Thyroid gland (tissue), 4 donors: ENCODE data around the gene PPDPF. TPM values are rescaled to one million over a fixed set of nuclear protein-coding genes. Genes with fewer than 3 reads are reported as not detected.

Source experiments
- DNase-seq, 2 donors: peaks; one replicate each; pipeline ENCODE4 v3.0.0-alpha.2; 2019
- H3K27ac ChIP-seq, 3 donors: fragments of 200-600 bp; sonication (generic); 1 replicate in 2 of 3; 2 replicates in 1 of 3; pipeline ENCODE4 v1.5.1; 2016 to 2019; ENCODE audit warnings: mild to moderate bottlenecking in 1 of 3, moderate library complexity in 1 of 3
- H3K27me3 ChIP-seq: fragments of 200-600 bp; sonication (generic); one replicate; pipeline ENCODE4 v1.5.1; 2019
- H3K36me3 ChIP-seq, 2 donors: fragments of 200-600 bp; sonication (generic); one replicate each; pipeline ENCODE4 v1.5.1; 2016 to 2019
- H3K4me1 ChIP-seq, 2 donors: fragments of 200-600 bp; sonication (generic); one replicate each; pipeline ENCODE4 v1.5.1; 2017 to 2019
- H3K4me3 ChIP-seq, 3 donors: fragments of 200-600 bp; sonication (generic); replicated peaks in 1 of 3; 1 replicate in 2 of 3; 2 replicates in 1 of 3; pipeline ENCODE4 v1.5.1; 2016; ENCODE audit warnings: mild to moderate bottlenecking in 1 of 3
- H3K9me3 ChIP-seq: fragments of 200-600 bp; sonication (generic); one replicate; pipeline ENCODE4 v1.5.1; 2017
- POLR2A ChIP-seq, 2 donors: fragments of 450-650 bp; IDR thresholded peaks; one replicate each; pipeline ENCODE4 v1.6.1; 2017; ENCODE audit warnings: antibody characterized with exemption in 2 of 2, mild to moderate bottlenecking in 2 of 2, moderate library complexity in 1 of 2
- WGBS, 2 donors: methylation state at CpG; one replicate each; pipeline ENCODE4 v1.1.5; 2017; 5-methylcytosine and 5-hydroxymethylcytosine counted together
- intact Hi-C: fragments of 100-400 bp; cut with DNase I; formaldehyde crosslinking; loops from one replicate; pipeline ENCODE4 v1.15.1; 2023
- total RNA-seq, 4 donors: library from RNA; depleted of rRNA; stranded (reverse); fragments of >200 nt; gene quantifications; one replicate each; pipeline ENCODE4 v1.2.3, GENCODE V29; 2016
- TF ChIP-seq, protein P1 (sequence below), 6 experiments: fragments of 200-600 bp in 3 of 6; fragments of 450-650 bp in 3 of 6; sonication (generic) in 3 of 6; IDR thresholded peaks; one replicate each; pipeline ENCODE4 v1.5.1; 2016 to 2019; ENCODE audit warnings: antibody characterized with exemption in 6 of 6, mild to moderate bottlenecking in 2 of 6, inconsistent platforms in 1 of 6, moderate library complexity in 1 of 6

Gene PPDPF
- total RNA-seq, 4 donors from 2014 or later, result 82.0 to 226 (median 146) TPM

DNA sequence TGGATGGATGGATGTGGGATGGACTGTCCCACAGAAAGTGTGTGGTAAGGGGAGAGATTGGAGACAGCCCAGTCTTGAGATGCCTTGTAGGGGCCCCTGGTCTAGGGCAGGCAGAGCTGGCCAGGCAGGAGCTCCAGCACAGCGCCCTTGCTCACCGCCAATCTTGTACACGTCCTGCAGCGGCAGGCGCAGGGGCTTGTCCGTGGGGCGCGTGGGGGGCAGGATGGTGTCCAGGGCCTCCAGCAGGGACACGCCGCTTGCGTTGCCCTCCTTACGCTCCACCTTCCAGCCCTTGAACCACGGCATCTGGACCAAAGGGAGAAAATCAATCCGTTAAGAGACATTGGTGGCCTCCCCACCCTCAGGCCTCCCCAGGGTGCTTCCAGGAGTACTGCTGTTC lies 27.6 kb upstream of the PPDPF start:
- TF ChIP-seq, protein P1, sequence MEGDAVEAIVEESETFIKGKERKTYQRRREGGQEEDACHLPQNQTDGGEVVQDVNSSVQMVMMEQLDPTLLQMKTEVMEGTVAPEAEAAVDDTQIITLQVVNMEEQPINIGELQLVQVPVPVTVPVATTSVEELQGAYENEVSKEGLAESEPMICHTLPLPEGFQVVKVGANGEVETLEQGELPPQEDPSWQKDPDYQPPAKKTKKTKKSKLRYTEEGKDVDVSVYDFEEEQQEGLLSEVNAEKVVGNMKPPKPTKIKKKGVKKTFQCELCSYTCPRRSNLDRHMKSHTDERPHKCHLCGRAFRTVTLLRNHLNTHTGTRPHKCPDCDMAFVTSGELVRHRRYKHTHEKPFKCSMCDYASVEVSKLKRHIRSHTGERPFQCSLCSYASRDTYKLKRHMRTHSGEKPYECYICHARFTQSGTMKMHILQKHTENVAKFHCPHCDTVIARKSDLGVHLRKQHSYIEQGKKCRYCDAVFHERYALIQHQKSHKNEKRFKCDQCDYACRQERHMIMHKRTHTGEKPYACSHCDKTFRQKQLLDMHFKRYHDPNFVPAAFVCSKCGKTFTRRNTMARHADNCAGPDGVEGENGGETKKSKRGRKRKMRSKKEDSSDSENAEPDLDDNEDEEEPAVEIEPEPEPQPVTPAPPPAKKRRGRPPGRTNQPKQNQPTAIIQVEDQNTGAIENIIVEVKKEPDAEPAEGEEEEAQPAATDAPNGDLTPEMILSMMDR (IDR thresholded peaks at IDR 0.05), result no peak
- TF ChIP-seq POLR2A (IDR thresholded peaks at IDR 0.05), result no peak
- H3K27me3 ChIP-seq, result no peaks in the 10 kb centered on the region
- intact Hi-C loops, result no loop called here
- no peak for DNase-seq
- no peaks in the 10 kb centered on the region for H3K36me3 ChIP-seq
- no peak overlapping the region for H3K27ac ChIP-seq
- peaks cover 0 to 3% of the 10 kb centered on the region in 2 donors for H3K4me1 ChIP-seq
- WGBS, 2 donors, result 87 to 95% methylated on average over 6 to 14 of the region's 14 CpGs
- no peak overlapping the region for H3K4me3 ChIP-seq
- H3K9me3 ChIP-seq, result no peaks in the 10 kb centered on the region

DNA sequence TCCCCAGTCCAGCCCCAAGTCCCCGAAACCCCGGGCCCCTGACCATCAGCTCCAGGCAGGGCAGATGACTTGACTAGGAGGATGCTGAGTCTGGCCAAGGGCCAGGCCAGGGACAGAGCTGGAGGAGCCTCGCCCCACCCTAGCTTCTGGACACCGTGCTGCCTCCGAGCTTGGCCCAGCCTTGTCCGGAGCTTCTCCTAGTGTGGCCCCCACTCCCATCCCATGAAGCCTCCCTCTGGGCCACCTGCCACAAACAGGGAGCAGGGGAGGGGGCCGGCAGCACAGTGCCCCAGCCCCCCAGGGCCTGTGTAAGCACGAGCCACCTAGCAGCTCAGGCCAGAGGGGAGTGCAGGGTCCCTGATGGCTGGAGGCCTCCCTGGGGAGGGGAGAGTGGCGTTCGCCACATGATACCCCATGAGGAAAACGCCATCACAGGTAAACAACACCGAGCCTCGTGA lies 27.0 kb upstream of the PPDPF start:
- H3K27me3 ChIP-seq, result no peaks in the 10 kb centered on the region
- no peaks in the 10 kb centered on the region for H3K9me3 ChIP-seq
- TF ChIP-seq POLR2A (IDR thresholded peaks at IDR 0.05), result no peak
- TF ChIP-seq, protein P1 (IDR thresholded peaks at IDR 0.05), result no peak
- H3K36me3 ChIP-seq, result no peaks in the 10 kb centered on the region
- 61 to 63% methylated on average over 7 to 8 of the region's 13 CpGs for WGBS, 2 donors
- no peak overlapping the region for H3K27ac ChIP-seq
- no peak overlapping the region for H3K4me3 ChIP-seq
- intact Hi-C loops, result no loop called here
- H3K4me1 ChIP-seq, result peaks cover 0 to 9% of the 10 kb centered on the region in 2 donors
- no peak for DNase-seq

DNA sequence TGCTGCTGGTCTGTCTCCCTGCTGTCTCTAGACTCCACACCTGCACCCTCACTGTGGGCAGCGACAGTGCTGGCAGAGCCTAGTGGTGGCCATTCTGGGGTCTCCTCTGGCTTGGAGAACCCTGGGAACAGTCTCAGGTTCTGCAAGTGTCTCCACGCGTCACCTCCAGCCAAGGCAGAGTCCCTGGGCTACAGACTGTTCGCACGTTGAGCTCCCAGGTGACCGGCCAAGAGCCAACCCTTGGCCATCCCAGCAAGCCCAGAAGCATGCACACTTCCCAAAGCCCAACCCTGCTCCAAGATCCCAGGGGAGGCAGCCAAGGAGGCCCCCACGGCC lies 26.5 kb upstream of the PPDPF start:
- intact Hi-C loops, result no loop called here
- Histone ChIP-seq H3K27ac (no peak overlapping the region), H3K4me1 (peaks cover 0 to 13% of the 10 kb centered on the region in 2 donors), H3K27me3 (no peaks in the 10 kb centered on the region), H3K4me3 (no peak overlapping the region), H3K36me3 (no peaks in the 10 kb centered on the region), H3K9me3 (no peaks in the 10 kb centered on the region)
- 79% methylated on average over 6 of the region's 7 CpGs; no CpG with 5 or more reads in 1 of the 2 donors for WGBS, 2 donors
- no peak for TF ChIP-seq POLR2A (IDR thresholded peaks at IDR 0.05)
- TF ChIP-seq, protein P1 (IDR thresholded peaks at IDR 0.05), result no peak
- no peak for DNase-seq

DNA sequence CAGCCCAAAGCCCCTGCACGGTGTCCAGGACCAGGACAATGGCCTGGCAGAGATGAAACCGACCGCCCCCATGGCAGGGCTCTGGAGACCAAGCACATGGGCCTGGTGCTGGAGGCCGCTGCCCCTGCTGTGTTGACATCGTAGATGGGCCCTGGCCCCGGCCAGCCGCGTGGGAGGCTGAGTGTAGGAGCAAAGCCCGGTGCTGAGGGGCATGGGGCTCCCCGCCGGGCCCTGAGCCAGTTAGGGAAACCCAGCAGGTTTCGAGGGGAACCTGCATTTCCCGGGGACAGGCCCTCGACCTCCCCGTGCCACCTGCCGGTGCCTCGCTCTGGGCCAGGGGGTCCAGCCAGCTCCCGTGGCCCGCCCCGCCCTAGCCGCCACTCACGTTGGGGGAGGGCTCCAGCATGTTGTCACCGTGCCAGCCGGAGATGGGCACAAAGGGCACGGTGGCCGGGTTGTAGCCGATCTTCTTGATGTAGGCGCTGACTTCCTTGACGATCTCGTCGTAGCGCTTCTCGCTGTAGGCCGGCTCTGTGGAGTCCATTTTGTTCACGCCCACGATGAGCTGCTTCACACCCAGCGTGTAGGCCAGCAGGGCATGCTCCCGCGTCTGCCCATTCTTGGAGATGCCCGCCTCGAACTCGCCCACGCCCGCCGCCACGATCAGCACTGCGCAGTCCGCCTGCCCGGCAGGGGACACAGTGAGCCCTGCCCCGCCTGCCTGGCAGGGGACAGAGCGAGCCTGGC lies 26.0 kb upstream of the PPDPF start:
- Histone ChIP-seq H3K36me3 (no peaks in the 10 kb centered on the region), H3K27ac (no peak overlapping the region), H3K9me3 (no peaks in the 10 kb centered on the region), H3K4me3 (no peak overlapping the region), H3K27me3 (peaks cover 4% of the 10 kb centered on the region), H3K4me1 (peaks cover 0 to 16% of the 10 kb centered on the region in 2 donors)
- intact Hi-C loops, result loop anchor here (5.0 kb wide), 1 partner anchor 478 kb away; no protein-coding TSS in a partner anchor
- TF ChIP-seq, protein P1 (IDR thresholded peaks at IDR 0.05), result no peak
- TF ChIP-seq POLR2A (IDR thresholded peaks at IDR 0.05), result no peak
- no peak for DNase-seq
- 80 to 86% methylated on average over 19 to 34 of the region's 51 CpGs for WGBS, 2 donors

DNA sequence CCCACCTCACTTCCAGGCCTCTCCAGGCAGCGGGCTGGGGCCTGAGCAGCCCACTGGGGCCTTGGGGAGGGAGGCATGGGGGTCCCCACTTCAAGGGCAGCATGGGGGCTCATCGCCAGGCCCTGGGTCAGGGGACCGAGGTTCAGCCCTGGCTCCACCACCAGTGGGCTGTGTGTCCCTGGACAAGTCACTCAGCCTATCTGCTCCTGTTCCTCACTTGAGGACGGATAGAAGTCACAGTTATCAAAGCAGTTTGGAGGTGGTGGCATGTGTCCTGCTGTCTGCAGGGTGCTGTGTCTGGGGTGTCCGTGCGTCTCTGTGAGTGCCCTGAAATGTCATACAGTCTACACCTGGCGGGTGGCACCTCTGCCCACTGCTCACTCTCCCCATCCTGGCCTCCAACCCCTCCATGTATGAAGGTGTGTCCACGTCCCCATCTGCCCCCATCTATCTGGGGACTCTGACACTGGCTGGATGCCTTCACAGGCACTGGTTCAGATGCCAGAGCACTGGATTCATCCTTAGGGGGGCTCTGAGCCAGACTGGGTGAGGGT lies 25.3 kb upstream of the PPDPF start:
- no peak for DNase-seq
- H3K4me1 ChIP-seq, result peaks cover 0 to 16% of the 10 kb centered on the region in 2 donors
- no peak overlapping the region for H3K27ac ChIP-seq
- no peaks in the 10 kb centered on the region for H3K36me3 ChIP-seq
- WGBS, 2 donors, result 67 to 74% methylated on average over 4 to 5 of the region's 8 CpGs
- intact Hi-C loops, result loop anchor here (5.0 kb wide), 1 partner anchor 477 kb away; no protein-coding TSS in a partner anchor
- H3K4me3 ChIP-seq, result no peak overlapping the region
- TF ChIP-seq, protein P1 (IDR thresholded peaks at IDR 0.05), result no peak
- TF ChIP-seq POLR2A (IDR thresholded peaks at IDR 0.05), result no peak
- H3K9me3 ChIP-seq, result no peaks in the 10 kb centered on the region
- peaks cover 7% of the 10 kb centered on the region for H3K27me3 ChIP-seq
